Measurements from ENCODE around the gene CRHBP.
"Not testable (repeated sequence)": the region's sequence is repeated elsewhere in the genome, so short reads cannot be mapped to it uniquely, and the experiment has no call there.

Gene CRHBP, protein sequence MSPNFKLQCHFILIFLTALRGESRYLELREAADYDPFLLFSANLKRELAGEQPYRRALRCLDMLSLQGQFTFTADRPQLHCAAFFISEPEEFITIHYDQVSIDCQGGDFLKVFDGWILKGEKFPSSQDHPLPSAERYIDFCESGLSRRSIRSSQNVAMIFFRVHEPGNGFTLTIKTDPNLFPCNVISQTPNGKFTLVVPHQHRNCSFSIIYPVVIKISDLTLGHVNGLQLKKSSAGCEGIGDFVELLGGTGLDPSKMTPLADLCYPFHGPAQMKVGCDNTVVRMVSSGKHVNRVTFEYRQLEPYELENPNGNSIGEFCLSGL

DNA sequence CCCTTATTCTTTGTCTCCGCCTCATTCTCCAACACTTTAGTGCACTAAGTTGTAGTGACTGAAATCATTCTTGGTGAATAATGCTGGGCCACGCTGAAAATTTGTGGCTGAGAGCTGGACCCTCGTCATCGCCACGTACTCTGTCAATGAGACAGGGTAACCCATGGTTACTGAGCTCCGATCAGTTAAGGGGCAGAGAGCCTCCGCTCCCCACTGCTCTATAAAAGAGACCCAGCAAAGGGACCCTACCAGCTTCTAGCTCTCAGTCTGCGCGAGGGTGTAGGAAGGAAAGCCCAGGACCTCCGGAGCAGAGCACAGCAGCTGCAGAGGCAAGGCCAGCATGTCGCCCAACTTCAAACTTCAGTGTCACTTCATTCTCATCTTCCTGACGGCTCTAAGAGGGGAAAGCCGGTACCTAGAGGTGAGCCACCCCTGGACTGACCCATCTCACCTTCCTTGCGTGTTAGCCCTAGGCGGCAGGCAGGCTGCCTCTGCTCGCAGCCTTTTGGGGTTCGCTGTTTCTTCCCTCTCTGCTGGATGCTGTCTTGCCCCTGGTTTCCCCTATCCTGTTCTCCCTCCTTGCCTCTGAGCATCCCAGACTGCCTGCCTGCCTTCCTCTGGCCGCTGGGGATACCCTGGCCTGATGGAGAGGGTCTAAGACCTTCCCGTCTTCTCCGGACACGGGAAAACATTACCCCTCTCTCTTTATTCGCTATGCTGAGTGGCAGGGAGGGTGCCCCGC is at the start of gene CRHBP:
Gene CRHBP, plus strand, starts transcription at position 251 of the 742 bp plus-strand sequence. Its CDS starts 90 bp downstream, at position 341.
- no peak for DNase-seq (ENCODE audit: low read depth)

DNA sequence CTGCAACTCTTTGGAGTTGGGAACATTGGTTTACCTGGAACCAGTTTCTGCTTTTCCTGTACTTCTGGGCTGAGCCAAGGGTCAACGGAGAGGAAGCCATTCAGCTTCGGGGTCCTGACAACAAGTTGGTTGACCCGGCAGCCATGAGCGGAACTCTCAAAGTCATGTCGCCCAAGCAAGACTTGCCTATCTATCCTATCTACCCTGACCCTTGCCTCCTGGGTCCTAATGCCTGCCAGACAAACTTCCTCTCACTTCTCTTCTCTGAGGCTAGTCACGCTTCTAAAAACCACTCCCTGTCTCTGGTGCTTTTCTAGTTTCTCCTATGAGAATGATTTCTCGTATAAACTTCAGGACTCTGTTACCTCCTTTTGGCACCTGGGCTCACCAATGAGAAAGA is 44.7 kb upstream of the CRHBP start:
- DNase-seq (ENCODE audit: low read depth): no peak

DNA sequence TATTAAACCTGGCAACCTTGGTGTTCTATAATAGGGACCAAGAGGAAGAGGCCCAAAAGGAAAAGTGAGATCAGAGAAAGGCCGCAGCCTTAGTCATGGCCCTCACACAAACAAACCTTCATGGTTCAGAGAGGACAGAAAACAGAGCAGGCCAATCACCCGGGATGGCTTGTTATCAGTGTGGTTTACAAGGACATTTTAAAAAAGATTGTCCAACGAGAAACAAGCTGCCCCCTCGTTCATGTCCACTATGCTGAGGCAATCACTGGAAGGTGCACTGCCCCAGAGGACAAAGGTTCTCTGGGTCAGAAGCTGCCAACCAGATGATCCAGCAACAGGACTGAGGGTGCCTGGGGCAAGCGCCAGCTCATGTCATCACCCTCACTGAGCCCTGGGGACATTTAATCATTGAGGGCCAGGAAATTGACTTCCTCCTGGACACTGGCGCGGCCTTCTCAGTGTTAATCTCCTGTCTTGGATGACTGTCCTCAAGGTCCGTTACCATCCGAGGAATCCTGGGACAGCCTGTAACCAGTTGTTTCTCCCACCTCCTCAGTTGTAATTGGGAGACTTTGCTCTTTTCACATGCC is 42.4 kb upstream of the CRHBP start:
- DNase-seq (ENCODE audit: low read depth): not testable (repeated sequence)

DNA sequence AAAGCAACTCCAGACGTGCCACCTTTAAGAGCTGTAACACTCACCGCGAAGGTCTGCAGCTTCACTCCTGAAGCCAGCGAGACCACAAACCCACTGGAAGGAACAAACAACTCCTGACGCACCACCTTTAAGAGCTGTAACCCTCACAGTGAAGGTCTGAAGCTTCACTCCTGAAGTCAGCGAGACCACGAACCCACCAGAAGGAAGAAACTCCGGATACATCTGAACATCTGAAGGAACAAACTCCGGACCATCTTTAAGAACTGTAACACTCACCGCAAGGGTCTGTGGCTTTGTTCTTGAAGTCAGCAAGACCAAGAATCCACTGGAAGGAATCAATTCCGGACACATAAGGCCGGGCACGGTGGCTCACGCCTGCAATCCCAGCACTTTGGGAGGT is 38.2 kb upstream of the CRHBP start:
- not testable (repeated sequence) for DNase-seq (ENCODE audit: low read depth)

DNA sequence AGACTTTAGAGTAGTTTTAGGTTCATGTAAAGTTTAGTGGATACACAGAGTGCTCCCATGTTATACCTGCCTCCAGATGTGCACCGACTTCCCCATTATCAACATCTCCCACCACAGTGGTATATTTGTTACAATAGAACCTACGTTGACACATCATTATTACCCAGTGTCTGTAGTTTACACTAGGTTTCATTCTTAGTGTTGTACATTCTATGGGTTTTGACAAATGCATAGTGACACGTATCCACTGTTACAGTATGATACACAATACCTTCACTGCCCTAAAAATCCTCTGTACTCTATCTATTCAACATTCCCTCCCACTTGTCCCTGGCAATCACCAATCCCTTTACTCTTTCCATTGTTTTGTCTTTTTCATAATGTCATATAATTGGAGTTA is 34.3 kb upstream of the CRHBP start:
- DNase-seq (ENCODE audit: low read depth): no peak

DNA sequence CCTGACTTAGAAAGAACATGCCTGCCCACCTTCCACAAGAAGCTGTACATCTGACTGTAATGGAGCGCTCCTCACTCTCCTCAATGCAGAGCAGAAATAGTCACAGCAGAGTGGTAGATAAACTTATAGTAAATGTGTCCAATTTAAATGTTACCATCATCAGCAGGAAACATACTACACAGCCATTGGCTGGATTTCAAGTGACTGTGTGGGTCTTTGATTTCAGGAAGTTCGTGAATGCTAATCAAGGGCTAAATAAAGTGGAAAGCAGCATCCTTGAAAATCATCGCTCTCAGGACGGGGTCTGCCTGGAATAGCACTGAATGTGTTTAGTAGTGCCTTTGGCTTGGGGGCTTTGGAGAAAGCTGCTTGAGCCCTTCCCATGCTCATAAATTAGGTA is 32.4 kb upstream of the CRHBP start:
- no peak for DNase-seq (ENCODE audit: low read depth)

DNA sequence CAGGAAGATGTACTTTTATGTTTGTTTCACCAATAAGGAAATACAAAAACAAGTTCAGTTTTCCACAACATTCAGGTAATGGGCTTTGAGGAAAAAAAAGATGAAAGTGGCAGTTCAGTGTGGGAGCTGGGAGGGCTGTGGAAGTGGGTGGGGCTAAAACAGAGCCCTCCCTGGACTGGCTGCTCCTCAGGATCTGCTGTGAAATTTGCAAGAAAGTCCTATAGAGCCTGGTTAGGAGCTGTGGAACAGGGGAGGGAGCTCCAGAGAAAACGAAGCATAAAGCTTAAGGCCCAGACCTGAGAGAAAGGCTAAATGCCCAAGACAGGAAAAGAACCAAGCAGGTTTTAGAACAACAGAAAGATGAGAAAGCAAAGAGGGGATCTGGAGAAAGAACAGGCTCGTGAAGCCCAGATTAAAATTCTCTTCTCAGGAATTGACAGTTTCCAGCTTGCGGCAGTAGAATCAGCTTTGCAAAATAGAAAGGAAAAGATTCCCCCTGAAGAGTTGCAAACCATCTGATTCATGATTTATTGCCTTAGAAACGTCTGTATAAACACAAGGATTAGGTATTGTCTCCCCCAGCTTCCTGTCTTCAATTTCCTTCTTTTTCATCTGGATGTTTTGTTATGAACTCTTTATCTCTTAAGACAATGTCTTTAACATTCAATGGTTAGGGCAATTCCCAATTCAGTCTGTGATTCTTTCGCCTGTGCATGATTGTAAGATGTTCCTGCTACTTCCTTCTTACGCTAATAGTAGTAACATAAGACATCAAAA is 26.3 kb upstream of the CRHBP start:
- no peak for DNase-seq (ENCODE audit: low read depth)

DNA sequence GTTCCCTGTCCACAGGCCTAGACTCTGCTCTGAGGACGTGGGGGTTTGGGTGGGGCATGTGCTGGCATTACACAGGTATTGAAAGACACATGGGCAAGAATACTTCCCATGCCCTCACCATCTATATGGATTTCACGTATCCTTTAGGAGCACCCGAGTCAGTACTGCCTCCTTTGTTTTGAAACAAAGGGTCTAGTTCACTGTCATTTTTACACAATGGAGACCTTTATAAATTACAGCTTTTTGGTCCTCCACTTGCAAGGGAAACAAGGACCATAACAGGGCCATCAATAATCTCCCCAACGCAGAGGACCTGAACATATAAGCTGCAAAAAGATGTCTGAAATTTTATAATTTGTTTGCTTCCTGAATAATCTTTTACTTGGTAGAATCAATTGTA is 24.9 kb upstream of the CRHBP start:
- DNase-seq (ENCODE audit: low read depth): no peak

DNA sequence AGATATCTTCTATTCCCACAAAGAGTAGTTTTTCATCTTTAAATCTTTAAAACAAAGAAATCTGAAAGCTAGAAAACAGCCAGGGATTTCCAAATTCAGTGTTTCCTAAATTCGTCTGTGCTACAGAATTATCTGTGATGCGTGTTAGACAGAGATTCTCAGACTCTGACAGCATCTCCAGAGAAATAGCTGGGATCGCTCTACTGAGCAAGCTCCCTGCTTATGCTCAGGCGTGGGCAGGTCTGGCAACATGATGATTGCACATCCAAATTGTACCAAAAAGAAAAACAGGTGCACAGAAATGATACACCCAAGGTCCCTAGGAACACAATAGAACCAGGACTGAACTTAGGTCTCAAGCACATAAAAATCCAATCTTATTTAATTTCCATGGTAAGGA is 22.8 kb upstream of the CRHBP start:
- DNase-seq (ENCODE audit: low read depth): no peak

DNA sequence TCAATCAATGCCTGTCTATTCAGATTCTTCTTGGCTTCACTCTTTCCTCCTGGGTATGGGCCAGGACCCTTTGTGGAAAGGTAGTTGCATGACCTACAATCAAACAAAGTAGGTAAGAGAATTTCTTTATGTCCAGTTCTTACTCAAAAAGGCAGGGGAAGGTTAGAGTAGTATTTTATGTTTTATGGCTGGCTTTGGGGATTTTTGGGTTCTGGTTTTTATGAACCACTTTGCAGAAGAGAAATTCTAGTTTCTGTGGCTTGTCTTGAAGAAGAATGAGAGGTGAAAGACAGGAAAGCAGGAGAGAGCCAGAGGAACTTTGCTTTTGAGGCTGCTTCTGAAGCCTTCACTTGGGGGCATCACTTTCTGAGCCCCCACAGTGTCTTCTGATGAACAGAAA is 14.7 kb upstream of the CRHBP start:
- DNase-seq (ENCODE audit: low read depth): no peak

DNA sequence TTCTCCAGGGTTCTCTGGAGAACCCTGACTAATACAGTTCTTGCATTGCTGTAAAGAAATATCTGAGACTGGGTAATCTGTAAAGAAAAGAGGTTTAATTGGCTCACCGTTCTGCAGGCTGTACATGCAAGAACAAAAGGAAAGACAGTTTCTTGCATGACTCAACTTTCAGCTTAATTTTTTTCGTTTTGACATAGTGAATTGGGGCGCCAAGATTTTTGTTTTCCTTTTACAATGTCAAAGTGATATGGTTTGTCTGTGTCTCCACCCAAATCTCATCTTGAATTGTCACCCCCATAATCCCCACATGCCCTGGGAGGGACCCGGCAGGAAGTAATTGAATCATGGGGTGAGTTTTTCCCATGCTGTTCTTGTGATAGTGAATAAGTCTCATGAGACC is 11.8 kb upstream of the CRHBP start:
- DNase-seq (ENCODE audit: low read depth): no peak

DNA sequence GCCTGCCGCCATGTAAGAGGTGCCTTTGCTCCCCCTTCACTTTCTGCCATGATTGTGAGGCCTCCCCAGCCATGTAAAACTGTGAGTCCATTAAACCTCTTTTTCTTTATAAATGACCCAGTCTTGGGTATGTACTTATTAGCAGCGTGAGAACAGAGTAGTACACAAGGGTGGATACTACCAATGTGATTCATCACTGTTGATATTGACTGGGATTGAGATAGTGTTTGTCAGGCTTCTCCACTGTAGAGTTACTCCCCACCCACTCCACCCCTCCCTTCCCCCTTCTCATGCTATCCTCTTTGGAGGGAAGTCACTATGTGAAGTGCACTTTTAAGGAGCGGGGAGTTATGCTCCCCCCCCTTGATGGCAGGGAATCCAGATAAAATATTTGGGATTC is 11.4 kb upstream of the CRHBP start:
- no peak for DNase-seq (ENCODE audit: low read depth)

DNA sequence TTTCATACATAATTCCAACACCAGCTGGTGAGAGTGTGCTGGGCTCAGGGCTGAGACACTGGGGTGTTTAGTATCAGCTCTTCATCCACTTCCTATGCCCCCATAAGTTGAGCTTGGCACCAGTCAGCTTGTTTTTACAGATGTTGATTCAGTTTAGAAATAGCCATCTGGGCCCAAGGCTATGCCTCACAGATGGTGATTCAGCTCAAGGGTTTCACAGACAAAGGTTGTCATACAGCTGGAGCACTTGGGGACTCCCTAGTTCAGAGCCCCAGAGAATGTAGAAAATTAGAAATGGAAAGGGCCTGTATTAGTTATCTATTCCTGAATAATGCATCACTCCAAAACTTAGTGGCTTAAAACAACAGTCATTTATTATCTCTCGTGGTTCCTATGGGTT is 10.3 kb upstream of the CRHBP start:
- no peak for DNase-seq (ENCODE audit: low read depth)

DNA sequence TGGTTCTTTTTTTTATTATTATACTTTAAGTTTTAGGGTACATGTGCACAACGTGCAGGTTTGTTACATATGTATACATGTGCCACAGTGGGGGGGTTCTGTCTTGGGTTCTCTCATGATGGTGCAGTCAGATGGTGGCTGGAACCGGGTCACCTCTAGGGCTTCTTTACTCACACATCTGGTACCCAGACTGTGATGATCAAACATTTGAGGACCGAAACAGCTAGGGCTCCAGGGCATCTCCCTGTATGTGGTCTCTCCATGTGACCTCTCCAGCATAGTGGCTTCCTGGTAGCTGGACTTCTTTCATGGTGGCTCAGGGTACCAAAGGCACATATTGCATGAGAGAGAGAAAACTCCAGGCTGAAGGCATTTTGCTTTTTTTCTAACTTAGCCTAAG is 9.8 kb upstream of the CRHBP start:
- DNase-seq (ENCODE audit: low read depth): no peak

DNA sequence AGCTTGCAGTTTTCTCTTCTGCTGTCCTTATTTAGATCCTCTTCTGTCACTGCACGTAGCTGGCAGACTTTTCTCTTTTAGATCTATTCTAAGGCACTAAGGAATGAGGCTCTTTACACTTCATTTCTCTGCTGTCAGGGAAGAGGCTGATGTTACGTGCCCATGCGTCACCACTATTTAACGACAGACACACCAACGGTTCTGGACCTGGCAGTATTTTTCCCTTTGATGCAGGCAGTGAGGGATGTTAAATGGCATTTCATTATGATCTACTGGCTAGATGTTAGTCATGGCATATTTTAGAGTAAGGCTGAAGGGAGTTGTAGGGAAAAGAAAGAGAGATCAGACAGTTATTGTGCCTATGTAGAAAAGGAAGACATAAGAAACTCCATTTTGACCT is 8.2 kb upstream of the CRHBP start:
- no peak for DNase-seq (ENCODE audit: low read depth)

DNA sequence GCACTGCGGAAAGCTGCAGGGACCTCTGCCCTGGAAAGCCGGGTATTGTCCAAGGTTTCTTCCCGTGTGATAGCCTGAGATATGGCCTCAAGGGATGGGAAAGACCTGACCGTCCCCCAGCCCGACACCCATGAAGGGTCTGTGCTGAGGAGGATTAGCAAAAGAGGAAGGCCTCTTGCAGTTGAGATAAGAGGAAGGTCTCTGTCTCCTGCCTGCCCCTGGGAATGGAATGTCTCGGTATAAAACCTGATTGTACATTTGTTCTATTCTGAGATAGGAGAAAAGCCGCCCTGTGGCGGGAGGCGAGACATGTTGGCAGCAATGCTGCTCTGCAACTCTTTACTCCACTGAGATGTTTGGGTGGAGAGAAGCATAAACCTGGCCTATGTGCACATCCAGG is 7.6 kb upstream of the CRHBP start:
- not testable (repeated sequence) for DNase-seq (ENCODE audit: low read depth)

DNA sequence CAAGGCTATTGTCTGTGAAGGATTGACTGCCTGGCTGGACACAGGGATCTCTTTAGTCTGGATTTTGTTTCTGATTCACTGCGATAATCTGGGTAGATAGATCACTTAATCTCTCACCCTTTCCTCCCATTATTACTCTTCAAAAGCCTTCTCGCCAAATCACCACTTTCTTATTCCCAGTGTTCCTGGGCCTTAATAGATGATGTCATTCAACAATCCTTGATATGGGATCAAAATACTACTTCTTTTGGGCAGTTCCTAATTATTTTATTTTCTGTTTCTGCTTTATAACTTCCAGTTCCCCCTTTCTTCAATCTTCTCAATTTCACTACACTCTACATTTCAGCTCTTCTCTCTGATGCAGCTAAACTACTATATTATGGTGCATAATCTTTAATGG is 6.8 kb upstream of the CRHBP start:
- no peak for DNase-seq (ENCODE audit: low read depth)

DNA sequence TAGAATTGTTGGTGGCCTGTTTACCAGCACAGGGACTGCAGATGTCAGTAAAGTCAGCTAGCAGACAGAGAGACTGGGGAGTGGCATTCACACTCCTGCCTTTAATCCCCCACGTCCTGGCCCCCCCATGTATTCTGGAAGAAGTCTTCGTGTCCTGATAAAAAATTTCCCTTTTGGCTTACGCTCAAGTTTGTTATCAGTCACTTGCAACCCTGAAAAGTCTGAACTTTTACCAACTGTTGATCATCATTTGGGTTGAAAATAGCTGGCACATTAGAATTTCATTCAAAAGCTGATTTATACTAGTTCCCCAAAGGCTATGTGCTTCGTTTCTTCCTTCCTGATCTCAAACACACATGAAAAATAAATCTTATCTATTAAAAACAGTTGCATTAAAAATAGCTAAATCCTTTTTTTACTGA is 5.8 kb upstream of the CRHBP start:
- no peak for DNase-seq (ENCODE audit: low read depth)

DNA sequence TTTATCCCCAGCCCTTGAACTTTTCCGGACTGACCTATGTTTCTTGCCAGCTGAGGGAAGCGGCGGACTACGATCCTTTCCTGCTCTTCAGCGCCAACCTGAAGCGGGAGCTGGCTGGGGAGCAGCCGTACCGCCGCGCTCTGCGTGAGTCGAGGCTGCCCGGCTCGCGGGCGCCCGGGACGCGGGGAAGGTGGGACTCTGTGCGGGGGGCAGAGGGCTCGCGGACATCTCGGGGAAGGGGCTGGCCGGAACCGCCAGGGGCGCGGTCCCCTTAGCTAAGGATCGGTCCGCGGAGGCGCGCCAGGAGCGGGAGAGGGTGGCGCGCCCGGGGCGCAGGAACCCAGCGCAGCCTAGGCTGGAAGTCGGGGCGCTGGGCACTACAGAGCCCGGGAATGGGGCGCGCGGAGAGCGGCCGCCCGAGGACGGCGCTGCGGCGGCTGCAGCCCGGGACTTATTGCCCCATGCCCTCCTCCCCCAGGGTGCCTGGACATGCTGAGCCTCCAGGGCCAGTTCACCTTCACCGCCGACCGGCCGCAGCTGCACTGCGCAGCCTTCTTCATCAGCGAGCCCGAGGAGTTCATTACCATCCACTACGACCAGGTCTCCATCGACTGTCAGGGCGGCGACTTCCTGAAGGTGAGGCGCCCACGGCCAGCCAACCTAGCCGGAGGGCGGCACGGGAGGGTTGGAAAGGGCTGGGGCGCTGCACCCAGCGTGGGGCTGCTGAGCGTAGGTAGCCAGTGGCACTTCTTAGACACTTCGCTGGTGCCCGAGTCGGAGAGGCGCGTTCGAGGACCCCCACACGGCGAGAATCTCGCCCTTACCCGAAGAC is 922 bp downstream of the CRHBP start:
- DNase-seq (ENCODE audit: low read depth): no peak

DNA sequence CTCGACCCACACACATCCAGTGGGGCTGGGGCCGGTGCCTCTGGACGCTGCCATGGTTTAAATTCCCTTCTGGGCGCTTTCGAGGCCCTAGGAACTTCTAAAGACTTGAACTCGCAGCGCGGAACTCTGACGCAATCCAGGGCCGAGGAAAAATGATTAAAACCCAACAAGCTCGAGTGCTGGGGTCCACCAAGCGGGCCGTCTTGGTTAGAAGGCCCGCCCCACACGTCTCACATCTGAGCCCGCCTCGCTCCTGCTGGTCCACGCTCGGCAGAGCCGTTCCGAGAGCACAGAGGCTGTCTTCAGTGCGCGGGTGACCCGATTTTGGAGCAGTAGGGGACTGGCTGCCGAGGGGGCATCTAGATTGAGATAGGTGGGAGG is 1.5 kb downstream of the CRHBP start:
- no peak for DNase-seq (ENCODE audit: low read depth)

DNA sequence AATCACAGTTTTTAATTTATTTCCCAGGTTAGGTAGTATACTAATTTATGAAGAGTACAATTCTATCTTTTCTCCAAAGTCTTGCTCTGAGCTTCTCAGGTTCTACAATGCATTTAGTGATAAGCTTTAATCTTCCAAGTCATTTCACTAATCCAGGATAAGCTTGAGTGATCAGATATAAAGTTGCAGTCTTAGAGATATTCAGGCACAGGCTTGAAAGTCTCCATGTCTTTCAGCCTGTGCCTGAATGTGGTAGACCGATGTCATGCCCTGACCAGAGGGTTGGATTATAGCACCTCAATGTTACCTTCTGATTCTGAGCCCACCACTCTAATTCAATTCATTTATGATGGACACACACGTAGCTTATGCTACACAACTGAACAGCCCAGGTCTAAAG is 3.2 kb downstream of the CRHBP start:
- no peak for DNase-seq (ENCODE audit: low read depth)

Measured in activated T-cell treated with anti-CD3 and anti-CD28 coated beads for 24 hours (primary cell).